ENCODE data around the gene GANAB.
"Not testable (repeated sequence)": the region's sequence is repeated elsewhere in the genome, so short reads cannot be mapped to it uniquely, and the experiment has no call there.

The GANAB gene

DNA sequence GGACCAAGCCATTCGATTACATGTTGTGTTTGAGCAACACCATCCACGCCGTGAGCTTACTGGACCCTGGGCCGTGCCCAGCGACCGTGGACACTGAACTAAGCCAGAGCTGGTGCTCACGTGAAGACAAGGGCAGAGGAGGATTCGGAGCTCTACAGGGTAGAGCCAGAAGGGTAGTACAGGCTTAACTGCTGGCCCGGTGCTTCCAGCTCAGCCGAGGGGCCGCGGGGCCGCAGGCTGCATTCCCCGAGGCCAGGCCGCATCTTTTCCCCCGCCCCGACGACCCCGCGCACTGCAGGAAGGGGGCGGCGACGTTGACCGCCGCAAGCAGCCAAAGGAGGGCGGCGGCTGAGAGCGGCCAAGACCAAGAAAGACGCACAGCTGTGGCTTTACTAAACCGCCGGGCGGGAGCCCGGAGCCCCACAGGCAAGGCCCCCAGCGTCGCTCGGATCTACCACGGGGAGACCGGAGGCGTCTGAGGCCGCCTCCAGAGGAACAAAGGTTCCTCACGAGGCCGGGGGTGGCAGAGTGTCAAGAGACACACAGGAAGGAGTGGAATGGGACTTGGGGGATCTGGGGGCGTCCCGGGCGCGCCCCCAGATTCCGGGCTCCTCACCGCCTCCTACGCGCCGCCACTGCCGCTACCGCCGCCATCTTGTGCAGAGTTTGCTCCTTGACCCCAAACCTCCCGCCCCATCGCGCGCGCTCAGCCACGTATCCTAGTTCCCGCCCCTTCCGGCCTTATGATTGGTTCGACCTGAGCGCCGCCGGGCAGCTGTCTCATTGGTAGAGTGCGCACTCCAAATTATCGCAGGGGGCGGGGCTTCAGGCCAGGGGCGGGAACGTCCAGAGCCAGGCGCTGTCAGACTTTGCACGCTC is at the start of gene GANAB:
Gene GANAB, minus strand, starts transcription at position 668 of the 879 bp plus-strand sequence. Its CDS starts 14 bp downstream, at position 654.
- H3K4me3 ChIP-seq (ENCODE audit: low read length), result peak within 1 kb of the TSS; percentile 60
- H3K36me3 ChIP-seq (ENCODE audit: control insufficient read depth, insufficient read depth, low read length), result peaks cover 17% of the 10 kb centered on the region
- H3K9me3 ChIP-seq (ENCODE audit: control insufficient read depth, low read length), result no peaks in the 10 kb centered on the region
- H3K4me1 ChIP-seq (ENCODE audit: control insufficient read depth, insufficient read depth, low read length), result peaks cover 13% of the 10 kb centered on the region
- peak within 1 kb of the TSS; percentile 69 for H3K9ac ChIP-seq (ENCODE audit: low read length)
- H3K27me3 ChIP-seq (ENCODE audit: control insufficient read depth, insufficient read depth, low read length), result no peaks in the 10 kb centered on the region

DNA sequence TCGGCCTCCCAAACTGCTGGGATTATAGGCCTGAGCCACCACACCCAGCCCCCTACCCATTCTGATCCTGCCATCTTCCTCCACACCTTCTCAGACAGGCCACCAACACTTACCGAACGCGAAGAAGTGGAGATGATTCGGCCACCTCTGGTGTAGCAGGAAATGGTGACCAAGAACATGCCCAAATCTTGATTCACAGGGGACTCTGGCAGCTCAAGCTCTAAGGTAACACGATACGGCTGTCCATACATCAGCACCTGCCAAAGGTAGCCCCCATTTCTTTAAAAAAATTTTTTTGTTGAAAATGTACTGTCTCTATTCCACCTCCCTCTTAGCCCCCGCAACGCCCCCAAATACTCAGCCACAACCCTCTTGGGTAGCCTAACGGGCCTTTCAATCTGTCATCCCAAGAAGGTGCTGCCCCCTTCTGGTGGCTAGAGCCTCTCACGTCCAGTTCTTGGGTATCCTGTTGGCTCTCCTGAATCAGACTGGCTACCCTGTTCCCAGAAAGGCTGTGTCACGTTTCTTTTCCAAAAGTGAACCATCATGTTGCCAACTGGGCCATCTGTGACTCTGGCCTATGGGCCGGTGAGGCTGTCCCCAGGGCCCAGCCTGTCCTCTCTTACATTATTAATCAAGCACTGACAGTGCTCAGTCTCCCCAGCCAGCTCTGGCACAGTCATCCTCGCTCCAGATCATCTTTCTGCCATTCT is 48.2 kb upstream of the GANAB start:
- Histone ChIP-seq H3K4me1 (ENCODE audit: control insufficient read depth, insufficient read depth, low read length) (no peaks in the 10 kb centered on the region), H3K9ac (ENCODE audit: low read length) (no peak overlapping the region), H3K27me3 (ENCODE audit: control insufficient read depth, insufficient read depth, low read length) (no peaks in the 10 kb centered on the region), H3K36me3 (ENCODE audit: control insufficient read depth, insufficient read depth, low read length) (no peaks in the 10 kb centered on the region), H3K9me3 (ENCODE audit: control insufficient read depth, low read length) (no peaks in the 10 kb centered on the region), H3K4me3 (ENCODE audit: low read length) (no peak overlapping the region)

DNA sequence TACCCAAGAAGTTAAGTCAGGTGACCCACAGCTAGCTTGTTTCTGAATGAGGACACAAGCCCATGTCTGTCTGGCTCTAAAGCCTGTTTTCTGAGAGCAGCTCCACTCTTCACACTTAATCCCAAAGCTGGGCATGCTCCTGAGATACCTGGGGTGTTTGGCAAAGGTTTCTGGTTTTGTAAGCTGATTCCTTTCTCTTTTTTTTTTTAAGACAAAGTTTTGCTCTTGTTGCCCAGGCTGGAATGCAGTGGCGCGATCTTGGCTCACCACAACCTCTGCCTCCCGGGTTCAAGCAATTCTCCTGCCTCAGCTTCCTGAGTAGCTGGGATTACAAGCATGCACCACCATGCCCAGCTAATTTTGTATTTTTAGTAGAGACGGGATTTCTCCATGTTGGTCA is 47.2 kb upstream of the GANAB start:
- not testable (repeated sequence) for H3K9ac ChIP-seq (ENCODE audit: low read length); H3K4me3 ChIP-seq (ENCODE audit: low read length); H3K27me3 ChIP-seq (ENCODE audit: control insufficient read depth, insufficient read depth, low read length); H3K4me1 ChIP-seq (ENCODE audit: control insufficient read depth, insufficient read depth, low read length); H3K9me3 ChIP-seq (ENCODE audit: control insufficient read depth, low read length); H3K36me3 ChIP-seq (ENCODE audit: control insufficient read depth, insufficient read depth, low read length)

DNA sequence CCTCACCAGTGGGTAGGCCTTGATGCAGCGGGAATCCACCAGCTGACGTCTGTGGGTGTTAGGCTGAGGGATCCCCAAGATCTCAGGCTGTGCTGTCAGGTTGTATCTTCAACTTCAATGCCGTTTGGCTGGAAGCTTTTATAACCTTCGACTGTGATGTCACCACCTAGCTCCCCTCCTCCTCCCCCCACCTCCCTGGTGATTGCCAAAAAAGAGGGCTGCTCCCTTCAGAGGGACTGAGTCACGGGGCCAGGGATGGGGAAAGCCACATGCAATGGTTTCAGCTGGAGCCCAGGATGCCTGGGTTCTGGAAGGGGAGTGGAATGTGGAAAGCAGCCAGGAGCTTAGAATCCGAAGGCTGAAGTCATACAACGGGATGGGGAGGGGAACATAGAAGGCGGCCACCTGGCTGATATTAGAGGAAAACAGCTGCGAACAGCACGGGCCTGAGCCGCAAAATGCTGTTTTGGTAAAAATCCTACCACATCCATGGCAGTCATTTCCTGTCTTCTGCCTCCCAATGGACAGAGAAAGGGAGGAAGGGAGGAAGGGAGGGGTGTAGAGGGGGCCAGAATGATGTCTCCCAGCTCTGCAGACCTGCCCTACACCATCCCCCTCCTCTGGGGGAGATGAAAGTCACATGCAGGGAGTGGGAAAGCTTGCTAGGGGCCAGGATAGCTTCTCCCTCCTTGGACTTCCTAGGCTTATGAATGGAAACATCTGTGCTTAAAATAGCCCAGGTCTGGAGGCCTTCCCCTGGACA is 43.2 kb upstream of the GANAB start, which contains the start of gene LRRN4CL:
Gene LRRN4CL, minus strand, starts transcription at position 110 of the 763 bp plus-strand sequence. CDS start 1,022 bp downstream, outside the sequence.
- Histone ChIP-seq H3K27me3 (ENCODE audit: control insufficient read depth, insufficient read depth, low read length) (peaks cover 15% of the 10 kb centered on the region), H3K9ac (ENCODE audit: low read length) (peak within 1 kb of the TSS; percentile 37), H3K4me3 (ENCODE audit: low read length) (no peak within 1 kb of the TSS), H3K36me3 (ENCODE audit: control insufficient read depth, insufficient read depth, low read length) (no peaks in the 10 kb centered on the region), H3K9me3 (ENCODE audit: control insufficient read depth, low read length) (no peaks in the 10 kb centered on the region), H3K4me1 (ENCODE audit: control insufficient read depth, insufficient read depth, low read length) (peaks cover 12% of the 10 kb centered on the region)

DNA sequence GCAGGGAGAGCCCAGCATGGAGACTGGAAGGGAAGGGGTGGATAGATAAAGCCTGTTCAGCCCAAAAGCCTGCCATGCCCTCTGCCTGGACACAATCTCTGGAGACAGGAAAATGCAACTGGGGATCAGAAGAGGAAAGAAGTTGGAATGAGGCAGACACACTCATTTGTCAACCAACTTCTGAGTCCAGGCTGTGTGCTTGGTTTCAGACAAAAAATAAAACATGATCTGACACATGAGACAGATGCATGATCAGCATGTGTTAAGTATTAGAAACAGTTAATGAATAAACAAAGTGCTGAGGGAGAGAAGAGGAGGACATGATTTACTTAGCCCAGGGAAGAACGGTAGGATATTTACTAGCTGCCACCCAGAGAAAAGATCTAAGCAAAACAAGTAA is 42.1 kb upstream of the GANAB start:
- Histone ChIP-seq H3K4me1 (ENCODE audit: control insufficient read depth, insufficient read depth, low read length) (peaks cover 12% of the 10 kb centered on the region), H3K27me3 (ENCODE audit: control insufficient read depth, insufficient read depth, low read length) (peaks cover 15% of the 10 kb centered on the region), H3K4me3 (ENCODE audit: low read length) (no peak overlapping the region), H3K36me3 (ENCODE audit: control insufficient read depth, insufficient read depth, low read length) (no peaks in the 10 kb centered on the region), H3K9ac (ENCODE audit: low read length) (peak overlapping the region; percentile 23), H3K9me3 (ENCODE audit: control insufficient read depth, low read length) (no peaks in the 10 kb centered on the region)

DNA sequence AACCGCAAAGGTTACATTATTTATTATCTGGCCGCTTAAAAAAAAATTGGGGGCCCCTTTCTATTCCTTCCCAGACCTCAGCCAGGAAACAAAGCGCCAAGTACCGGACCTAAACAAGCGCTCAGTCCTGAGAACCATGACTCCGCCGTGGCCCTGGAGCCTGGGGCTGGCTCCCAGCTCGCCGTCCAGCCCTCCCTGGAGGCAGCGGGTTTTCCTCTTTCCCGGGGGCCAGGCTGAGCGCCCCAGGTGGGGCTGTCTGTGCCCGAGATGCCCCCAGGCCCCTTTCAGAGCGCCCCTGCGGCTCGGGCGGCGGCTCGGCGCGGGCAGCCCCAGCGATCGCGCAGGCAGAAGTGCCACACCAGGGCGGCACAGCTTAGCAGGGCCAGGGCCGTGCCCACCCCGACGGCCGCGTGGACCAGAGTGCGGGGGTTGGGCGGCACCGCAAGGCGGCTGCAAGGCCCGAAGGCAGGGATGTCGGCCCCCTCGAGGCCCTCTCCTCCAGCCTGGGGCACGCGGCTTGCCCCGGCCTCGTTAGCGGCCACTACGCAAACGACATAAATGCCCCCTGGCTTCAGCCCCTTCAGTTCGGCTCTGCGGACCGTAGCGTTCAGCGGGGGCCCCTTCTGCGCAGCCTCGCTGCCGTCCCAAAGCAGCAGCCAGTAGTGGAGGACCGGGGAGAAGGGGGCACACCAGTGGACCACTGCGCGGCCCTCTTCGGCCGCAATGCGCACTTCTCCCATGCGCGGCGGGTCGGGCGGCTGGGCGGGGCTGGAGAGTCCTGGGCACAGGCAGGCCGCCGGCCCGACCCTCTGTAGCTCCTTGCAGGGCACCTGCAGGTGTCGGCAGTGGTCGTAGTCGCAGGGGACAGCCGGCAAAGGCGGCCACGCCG is 41.3 kb upstream of the GANAB start:
- H3K27me3 ChIP-seq (ENCODE audit: control insufficient read depth, insufficient read depth, low read length), result peaks cover 15% of the 10 kb centered on the region
- H3K4me1 ChIP-seq (ENCODE audit: control insufficient read depth, insufficient read depth, low read length), result peaks cover 12% of the 10 kb centered on the region
- no peak overlapping the region for H3K4me3 ChIP-seq (ENCODE audit: low read length)
- no peaks in the 10 kb centered on the region for H3K36me3 ChIP-seq (ENCODE audit: control insufficient read depth, insufficient read depth, low read length)
- H3K9me3 ChIP-seq (ENCODE audit: control insufficient read depth, low read length), result no peaks in the 10 kb centered on the region
- H3K9ac ChIP-seq (ENCODE audit: low read length), result peak overlapping the region; percentile 23

DNA sequence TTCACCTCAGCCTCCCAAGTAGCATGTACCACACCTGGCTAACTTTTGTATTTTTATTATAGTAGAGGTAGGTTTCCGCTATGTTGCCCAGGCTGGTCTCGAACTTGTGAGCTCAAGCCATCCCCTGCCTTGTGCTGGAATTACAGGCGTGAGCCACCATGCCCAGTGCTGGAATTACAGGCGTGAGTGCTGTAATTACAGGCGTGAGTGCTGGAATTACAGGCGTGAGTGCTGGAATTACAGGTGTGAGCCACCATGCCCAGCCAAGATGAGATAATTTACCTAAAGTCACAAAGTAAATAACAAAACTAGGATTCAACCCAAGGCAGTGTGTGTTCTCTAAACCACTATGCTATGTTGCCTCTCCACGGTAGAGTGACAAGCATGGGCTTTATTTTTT is 36.1 kb upstream of the GANAB start:
- Histone ChIP-seq H3K36me3 (ENCODE audit: control insufficient read depth, insufficient read depth, low read length) (no peaks in the 10 kb centered on the region), H3K9ac (ENCODE audit: low read length) (no peak overlapping the region), H3K9me3 (ENCODE audit: control insufficient read depth, low read length) (no peaks in the 10 kb centered on the region), H3K4me1 (ENCODE audit: control insufficient read depth, insufficient read depth, low read length) (peaks cover 7% of the 10 kb centered on the region), H3K4me3 (ENCODE audit: low read length) (no peak overlapping the region), H3K27me3 (ENCODE audit: control insufficient read depth, insufficient read depth, low read length) (peaks cover 3% of the 10 kb centered on the region)

DNA sequence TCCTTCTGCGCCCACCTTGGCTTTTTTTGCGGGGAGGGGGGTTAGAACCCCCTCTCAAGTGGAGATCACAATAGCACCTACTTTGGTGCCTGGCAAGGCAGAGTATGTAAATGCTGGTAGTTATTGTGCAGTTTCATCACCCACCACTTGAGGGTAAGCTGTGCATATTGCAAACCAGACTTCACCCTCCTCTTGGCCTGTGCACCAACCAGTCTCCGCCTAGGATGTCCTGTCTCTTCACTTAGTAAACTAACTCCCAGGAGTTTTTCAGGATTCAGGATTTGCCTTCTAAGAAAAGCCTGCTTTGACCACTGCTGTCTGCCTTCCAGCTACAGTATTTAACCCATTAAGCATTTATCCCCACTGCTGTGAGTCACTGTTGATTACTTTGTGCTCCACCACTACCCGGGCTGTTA is 34.4 kb upstream of the GANAB start:
- H3K36me3 ChIP-seq (ENCODE audit: control insufficient read depth, insufficient read depth, low read length), result no peaks in the 10 kb centered on the region
- no peak overlapping the region for H3K9ac ChIP-seq (ENCODE audit: low read length)
- H3K4me1 ChIP-seq (ENCODE audit: control insufficient read depth, insufficient read depth, low read length), result peaks cover 7% of the 10 kb centered on the region
- no peaks in the 10 kb centered on the region for H3K9me3 ChIP-seq (ENCODE audit: control insufficient read depth, low read length)
- no peaks in the 10 kb centered on the region for H3K27me3 ChIP-seq (ENCODE audit: control insufficient read depth, insufficient read depth, low read length)
- no peak overlapping the region for H3K4me3 ChIP-seq (ENCODE audit: low read length)

DNA sequence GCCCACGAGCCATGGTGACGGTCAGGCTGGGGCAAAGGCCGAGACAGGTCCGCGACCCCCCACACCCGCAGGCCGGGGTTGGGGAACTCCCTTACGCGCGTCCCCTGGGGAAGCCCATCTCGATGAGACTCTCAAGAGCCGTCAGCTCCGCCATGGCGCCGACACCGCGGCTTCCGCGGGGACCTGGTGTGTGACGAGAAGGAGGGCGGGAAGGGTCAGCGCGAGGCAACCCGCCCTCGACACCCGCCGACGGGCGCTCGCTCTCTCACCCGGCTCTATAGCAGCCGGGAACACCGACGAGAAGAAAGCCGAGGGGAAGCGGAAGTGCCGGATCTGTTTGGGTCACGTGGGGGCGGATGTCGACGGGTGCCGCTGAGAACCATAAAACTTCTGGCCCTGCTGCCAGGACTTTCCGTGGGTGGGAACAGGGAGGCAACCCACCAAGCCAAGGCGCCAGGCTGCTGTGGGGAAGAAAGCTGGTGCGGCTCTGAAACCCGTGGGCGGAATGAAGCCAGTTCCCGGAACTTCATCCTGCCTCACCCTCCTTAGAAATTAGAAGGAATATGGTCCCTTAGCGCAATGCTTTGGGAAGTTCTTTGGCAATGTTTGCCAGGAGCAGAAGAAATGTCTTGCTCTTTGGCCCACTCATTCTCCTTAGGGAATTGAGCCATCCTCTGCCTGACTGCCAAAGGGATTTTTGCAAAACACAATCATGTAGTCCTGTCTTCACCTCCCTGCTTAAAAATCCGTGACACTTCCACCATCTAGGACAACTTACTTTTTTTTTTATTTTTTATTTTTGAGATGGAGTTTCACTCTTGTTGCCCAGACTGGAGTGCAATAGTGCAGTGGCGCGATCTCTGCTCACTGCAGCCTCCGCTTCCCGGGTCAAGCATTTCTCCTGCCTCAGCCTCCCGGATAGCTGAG is 32.6 kb upstream of the GANAB start, which contains the start of gene UBXN1:
Gene UBXN1, minus strand, starts transcription at position 304 of the 927 bp plus-strand sequence. Its CDS starts 150 bp downstream, at position 154.
- Histone ChIP-seq H3K9ac (ENCODE audit: low read length) (peak within 1 kb of the TSS; percentile 90), H3K27me3 (ENCODE audit: control insufficient read depth, insufficient read depth, low read length) (no peaks in the 10 kb centered on the region), H3K36me3 (ENCODE audit: control insufficient read depth, insufficient read depth, low read length) (no peaks in the 10 kb centered on the region), H3K4me3 (ENCODE audit: low read length) (peak within 1 kb of the TSS; percentile 84), H3K4me1 (ENCODE audit: control insufficient read depth, insufficient read depth, low read length) (peaks cover 7% of the 10 kb centered on the region), H3K9me3 (ENCODE audit: control insufficient read depth, low read length) (no peaks in the 10 kb centered on the region)

DNA sequence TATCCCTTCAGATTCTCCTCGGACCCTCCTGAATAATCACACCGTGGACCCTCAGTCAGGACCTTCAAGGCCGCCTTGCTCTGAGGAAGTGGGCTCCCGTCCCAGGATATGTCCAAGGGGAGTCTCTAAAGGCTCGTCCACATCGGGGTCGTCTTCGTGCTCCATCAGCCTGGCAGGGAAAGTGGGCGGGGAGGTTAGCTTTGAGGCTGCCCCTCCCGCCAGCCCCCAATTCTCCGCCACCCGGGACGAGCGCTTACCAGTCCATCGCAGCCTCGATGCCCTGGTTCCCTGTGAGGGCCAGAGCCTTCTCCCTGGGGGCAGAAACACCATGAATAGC is 32.0 kb upstream of the GANAB start:
- Histone ChIP-seq H3K9ac (ENCODE audit: low read length) (peak overlapping the region; percentile 90), H3K27me3 (ENCODE audit: control insufficient read depth, insufficient read depth, low read length) (no peaks in the 10 kb centered on the region), H3K9me3 (ENCODE audit: control insufficient read depth, low read length) (no peaks in the 10 kb centered on the region), H3K4me1 (ENCODE audit: control insufficient read depth, insufficient read depth, low read length) (peaks cover 7% of the 10 kb centered on the region), H3K4me3 (ENCODE audit: low read length) (peak overlapping the region; percentile 84), H3K36me3 (ENCODE audit: control insufficient read depth, insufficient read depth, low read length) (no peaks in the 10 kb centered on the region)

Data from mucosa of stomach (tissue), 1 donor.